HUDEP-2 (cell line): Measurements from ENCODE around the gene INTS4.
"Not testable (repeated sequence)": the region's sequence is repeated elsewhere in the genome, so short reads cannot be mapped to it uniquely, and the experiment has no call there.

Experiments
- DNase-seq, 76 experiments: peaks; one replicate each; lab custom pipeline; 2025; ENCODE audit not compliant: unreplicated experiment in 76 of 76; lab: John Stamatoyannopoulos, UW

INTS4 gene, protein sequence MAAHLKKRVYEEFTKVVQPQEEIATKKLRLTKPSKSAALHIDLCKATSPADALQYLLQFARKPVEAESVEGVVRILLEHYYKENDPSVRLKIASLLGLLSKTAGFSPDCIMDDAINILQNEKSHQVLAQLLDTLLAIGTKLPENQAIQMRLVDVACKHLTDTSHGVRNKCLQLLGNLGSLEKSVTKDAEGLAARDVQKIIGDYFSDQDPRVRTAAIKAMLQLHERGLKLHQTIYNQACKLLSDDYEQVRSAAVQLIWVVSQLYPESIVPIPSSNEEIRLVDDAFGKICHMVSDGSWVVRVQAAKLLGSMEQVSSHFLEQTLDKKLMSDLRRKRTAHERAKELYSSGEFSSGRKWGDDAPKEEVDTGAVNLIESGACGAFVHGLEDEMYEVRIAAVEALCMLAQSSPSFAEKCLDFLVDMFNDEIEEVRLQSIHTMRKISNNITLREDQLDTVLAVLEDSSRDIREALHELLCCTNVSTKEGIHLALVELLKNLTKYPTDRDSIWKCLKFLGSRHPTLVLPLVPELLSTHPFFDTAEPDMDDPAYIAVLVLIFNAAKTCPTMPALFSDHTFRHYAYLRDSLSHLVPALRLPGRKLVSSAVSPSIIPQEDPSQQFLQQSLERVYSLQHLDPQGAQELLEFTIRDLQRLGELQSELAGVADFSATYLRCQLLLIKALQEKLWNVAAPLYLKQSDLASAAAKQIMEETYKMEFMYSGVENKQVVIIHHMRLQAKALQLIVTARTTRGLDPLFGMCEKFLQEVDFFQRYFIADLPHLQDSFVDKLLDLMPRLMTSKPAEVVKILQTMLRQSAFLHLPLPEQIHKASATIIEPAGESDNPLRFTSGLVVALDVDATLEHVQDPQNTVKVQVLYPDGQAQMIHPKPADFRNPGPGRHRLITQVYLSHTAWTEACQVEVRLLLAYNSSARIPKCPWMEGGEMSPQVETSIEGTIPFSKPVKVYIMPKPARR

DNA sequence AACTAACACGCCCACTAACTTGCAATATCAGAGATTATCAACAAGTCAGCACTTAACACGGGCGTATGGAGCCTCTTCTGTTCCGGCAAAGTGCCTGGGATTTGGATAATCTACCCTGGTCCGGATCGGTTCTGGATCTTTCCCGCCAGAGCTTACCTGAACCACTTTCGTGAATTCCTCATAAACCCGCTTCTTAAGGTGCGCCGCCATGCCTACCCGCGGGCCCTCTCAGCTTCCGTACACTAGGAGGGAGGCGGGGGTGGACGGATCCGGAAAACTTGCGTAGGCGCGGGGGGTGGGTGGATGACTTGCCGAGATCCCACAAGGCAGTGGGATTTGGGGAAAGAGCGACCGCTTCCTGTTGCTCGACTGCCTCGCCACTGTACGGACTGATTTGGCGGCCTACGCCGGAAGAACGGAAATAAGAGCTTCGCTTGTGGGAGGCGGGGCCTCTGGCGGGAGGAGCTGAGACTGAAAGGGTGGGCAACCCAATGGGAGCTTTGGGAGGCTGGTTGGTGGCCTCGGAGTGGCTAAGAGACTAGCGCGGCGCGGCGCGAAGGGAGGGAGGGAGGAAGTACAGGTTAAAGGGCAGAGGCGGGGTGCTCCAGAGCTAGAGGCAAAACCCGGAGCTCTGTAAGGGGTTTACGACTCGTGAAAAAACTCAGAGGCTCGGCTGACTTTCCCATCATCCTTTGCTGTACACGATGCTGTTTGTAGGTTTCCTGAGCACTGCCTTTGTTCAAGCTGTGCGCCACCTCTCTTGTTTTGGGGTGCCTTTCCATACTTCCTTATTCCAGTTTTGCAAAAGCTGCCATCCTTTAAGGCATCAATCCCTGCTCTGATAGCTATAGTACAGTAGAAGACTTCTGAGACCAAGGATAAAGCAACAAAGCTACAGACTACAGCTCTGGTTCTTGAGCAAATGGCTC lies at the start of gene INTS4:
Gene INTS4 (minus strand): TSS at position 235 of the 929 bp plus-strand sequence. CDS start 25 bp downstream, at position 210.
- peak in 75 of 76 experiments; percentile 86 to 99 (median 98) for DNase-seq

DNA sequence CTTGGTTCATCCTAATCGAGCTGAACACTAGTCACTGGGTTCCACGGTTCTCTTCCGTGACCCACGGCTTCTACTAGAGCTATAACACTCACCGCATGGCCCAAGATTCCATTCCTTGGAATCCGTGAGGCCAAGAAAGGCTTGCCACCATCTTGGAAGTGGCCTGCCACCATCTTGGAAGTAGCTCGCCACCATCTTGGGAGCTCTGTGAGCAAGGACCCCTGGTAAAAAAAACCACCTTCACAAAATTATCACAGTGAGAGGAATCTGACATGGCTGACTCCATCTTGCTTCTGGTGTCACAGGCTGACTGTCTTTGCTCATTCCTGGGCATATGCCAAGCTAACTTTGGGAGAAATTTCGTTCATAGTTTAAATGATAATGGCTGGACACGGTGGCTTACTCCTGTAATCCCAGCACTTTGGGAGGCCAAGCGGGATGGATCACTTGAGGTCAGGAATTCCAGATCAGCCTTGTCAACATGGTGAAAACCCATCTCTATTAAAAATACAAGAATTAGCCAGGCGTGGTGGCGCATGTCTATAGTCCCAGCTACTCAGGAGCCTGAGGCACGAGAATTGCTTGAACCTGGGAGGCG lies 47.5 kb upstream of the INTS4 start:
- DNase-seq = no peak

DNA sequence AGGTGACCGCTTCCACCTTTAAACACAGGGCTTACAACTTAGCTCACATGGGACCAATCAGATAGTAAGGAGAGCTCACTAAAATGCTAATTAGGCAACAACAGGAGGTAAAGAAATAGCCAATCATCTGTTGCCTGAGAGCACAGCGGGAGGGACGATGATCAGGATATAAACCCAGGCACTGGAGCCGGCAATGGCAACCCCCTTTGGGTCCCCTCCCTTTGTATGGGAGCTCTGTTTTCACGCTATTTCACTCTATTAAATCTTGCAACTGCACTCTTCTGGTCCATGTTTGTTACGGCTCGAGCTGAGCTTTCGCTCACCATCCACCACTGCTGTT lies 46.9 kb upstream of the INTS4 start:
- DNase-seq = not testable (repeated sequence)

DNA sequence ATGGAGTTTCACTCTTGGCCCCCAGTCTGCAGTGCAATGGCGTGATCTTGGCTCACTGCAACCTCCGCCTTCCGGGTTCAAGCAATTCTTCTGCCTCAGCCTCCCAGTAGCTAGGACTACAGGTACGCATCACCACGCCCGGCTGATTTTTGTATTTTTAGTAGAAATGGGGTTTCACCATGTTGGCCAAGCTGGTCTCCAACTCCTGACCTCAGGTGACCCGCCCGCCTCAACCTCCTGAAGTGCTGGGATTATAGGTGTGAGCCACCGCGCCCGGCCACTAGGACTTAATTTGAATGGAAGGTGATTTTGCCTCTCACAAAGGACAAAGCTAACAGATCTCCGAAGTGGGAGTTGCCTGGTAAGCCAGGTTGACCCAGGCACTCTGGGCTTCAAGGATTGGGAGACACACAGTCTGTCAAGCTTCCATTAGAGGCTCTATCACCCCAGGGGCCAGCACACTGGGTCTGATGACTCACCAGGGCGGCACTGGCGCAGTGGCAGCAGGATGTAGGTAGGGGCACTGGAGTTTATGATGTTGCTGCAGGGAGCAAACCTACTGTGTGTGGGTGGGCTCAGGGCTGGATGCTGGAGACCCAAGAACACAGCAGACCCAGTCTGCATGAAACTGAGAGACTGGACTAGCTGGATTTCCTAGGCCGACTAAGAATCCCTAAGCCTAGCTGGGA lies 46.4 kb upstream of the INTS4 start:
- DNase-seq = peak in 16 of 76 experiments; percentile 6 to 54 (median 14)

DNA sequence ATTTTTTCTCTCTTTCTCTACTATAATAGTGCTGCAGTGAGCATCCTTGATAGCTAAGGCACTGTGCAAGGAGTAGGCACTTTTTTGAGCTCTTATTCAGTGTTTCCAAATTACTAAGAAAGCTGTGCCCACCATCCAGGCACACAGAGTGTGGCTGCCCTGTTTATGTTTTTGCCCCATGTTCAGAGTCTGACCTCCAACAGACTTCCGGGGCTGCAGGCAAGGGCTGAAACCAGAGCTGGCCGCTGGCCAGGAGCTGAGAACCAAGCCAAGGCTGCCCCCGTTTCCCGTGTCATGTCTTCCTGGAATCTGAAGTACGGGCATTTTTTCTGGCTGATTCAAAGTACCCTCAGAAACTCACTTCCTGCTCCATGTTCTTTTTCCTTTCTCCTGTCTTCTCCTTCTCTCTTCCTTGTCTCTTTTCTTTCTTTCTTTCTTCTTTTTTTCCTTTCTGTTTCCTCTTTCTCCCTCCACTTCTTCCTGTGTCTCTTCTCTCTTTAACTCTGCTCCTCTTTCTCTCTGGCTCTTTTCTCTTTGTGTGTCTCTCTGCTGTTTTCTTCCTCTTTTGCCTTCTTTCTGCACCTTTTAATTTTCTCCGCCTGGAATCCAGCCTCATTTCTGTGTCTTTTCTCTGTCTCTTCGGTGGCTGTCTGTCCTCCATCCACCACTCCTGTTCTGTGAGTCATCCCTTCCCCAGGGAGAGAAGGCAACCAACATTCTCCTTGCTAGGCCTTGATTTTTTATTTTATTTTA lies 45.6 kb upstream of the INTS4 start:
- DNase-seq = peak in 65 of 76 experiments; percentile 16 to 77 (median 53)

DNA sequence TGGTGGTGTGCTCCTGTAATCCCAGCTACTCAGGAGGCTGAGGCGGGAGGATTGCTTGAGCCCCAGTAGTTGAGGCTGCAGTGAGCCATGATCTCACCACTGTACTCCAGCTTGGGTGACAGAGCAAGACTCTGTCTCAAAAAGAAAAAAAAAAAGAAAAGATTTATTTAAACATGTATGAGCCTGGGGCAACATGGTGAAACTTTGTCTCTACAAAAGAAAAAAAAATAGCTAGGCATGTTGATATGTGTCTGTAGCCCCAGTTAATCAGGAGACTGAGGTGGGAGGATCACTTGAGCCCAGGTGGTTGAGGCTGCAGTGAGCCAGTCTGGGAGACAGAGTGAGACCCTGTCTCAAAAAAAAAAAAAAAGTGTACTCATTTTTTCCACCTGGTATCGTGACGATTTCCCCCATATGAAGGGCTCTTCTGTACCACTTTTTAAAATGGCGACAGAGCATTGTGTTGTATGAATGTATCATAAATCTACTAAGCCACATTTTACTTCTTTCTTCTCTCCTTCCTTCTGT lies 45.0 kb upstream of the INTS4 start:
- DNase-seq = no peak

DNA sequence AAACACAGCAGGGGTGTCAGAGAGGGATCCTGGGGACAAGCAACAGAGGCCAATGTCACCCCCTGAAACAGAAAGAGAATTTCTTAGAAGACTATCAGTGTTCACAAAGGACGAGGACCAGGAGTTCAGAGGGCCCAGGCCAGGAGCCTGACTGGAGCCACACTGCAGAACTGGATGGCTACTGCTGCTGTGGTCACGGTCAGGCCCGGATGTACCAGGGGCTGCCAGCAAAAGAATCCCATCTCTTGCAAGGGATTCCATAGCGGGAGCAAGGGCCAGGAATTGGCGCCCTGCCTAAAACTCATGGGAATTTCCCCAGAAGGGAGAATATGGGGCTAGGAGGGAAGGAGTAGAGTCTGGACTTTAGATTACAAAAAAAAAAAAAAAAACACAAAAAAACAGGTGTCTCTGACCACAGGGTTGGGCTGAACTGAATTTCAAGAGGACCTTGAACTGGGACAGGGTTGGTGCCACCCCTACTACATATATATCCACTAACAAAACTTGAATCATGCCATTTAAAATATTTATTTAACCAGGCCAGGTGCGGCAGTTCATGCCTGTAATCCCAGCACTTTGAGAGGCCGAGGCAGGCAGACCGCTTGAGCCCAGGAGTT lies 44.3 kb upstream of the INTS4 start:
- DNase-seq = no peak

DNA sequence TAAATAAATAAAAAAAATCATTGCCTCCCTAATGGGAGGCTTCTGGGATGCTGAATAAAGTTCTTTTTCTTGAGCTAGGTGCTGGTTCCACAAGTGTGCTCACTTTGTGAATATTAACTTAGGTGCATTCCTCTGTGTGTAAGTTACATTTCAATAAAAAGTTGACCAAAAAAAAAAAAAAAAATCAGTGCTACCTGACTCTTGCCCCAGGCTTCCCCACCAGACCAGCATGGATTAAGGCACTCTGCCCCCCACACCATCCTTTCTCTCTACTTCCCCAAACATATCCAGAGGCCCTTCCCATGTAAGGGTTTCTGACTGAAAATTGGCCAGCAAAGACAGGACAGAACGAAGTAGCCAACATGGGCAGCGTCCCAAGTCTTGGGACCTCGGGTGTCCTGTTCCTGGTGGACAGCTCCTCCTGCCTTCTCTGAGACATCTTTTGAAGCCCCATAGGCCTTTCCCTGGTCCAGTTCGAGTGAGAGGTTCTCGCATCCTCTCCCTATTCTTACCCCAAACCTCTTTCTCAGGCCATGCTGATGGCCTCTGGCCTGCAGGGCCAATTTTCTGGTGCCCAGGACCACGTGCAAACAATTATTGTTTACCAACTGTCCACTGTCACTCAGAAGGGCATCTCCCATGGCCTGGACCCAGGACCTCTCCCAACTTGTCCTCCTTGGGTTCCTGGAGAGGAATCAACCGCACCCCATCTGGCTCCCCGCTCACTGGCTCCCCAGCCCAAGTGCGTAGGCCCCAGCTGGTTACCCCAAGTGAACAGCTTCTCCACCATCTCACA lies 43.6 kb upstream of the INTS4 start:
- DNase-seq = no peak

DNA sequence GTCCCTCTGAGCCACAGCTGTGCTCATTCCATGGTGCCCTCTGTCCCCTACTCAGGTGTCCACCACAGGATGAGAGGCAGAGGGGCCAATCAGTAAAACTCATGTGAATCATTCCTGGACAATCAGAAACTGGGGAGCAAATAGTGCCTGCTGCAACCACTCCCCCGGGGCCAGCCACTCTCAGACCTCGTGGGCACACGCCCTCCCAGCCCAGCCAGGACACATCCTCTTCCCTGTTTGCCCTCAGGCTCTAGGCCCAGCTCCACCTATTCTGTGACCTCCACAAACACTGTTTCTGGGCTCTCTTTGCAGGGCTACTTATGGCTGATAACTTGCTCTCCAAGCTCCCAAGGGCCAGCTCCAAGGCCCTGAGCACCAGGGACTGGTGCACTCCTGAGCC lies 42.6 kb upstream of the INTS4 start:
- DNase-seq = peak in 2 of 76 experiments; percentile 11 to 14

DNA sequence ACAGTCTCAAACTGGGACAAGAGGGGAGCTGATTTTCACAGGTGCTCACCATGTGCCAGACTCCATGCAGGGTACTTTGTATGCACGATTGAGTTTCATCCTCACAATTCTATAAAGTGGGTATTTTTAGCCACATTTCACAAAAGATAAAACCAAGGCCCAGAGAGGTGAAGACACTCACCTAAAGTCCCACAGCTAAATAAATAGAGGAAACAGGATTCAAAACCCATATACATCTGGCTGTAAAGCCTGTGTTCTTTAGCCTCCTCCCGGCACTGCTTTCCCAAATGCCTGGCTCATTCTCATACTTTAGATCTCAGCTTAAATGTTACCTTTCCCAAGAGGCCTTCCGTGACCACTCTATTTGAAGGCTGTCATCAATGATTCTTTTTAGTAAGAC lies 41.8 kb upstream of the INTS4 start:
- DNase-seq = no peak

DNA sequence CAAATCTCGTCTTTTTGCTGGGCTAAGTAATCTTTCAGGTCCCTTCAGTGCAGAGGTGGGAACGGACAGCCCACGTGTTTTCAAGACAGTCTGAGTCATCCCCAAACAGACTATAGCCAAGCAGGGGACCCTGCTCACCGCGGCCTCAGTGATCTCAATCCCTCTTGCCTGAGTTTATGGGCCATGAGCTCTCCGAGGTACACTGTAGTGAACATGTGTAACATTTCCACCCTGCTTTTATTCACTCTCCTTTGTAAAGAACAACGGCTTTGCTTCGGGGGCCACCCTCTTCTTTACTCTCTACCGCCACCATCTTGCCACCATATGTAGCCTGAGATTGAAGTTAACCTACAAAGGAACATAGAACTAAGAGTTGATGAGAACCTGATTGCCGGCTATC lies 40.2 kb upstream of the INTS4 start:
- DNase-seq = no peak

DNA sequence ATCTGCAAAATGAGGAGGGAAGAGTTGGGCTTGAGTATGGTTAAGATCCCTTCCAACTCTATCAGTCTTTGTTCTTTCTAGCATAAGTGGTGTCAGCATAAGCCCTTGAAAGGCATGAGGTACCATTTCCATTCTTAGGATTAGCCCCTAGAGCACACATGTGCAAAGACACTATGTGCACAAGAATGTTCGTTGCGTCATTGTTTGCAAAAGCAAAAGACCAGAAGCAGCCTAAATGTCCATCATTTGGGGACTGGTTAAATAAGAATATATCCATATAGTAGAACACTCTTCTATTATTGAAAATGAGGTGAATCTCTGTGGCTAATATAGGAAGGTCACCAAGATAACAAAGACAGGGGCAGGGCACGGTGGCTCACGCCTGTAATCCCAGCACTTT lies 38.6 kb upstream of the INTS4 start:
- no peak for DNase-seq

DNA sequence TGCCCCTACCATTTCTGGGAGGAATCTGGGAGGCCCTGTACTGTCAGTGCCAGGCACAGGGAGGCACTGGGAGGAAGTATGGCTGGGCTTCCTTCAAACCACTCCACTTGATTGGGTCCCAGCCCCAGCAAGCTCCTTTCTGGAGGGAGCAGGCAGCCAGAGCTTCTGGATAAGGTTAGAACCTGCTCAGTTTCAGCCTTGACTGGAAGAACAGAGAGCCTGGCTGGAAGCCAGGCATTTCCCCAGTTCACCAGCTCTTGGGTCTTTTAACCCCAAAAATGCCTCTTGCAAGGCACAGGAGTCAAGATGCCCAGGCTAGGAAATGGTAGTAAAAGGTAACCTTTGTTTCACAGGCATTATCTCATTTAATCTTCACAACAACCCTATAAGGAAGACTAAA lies 37.6 kb upstream of the INTS4 start:
- DNase-seq = no peak

DNA sequence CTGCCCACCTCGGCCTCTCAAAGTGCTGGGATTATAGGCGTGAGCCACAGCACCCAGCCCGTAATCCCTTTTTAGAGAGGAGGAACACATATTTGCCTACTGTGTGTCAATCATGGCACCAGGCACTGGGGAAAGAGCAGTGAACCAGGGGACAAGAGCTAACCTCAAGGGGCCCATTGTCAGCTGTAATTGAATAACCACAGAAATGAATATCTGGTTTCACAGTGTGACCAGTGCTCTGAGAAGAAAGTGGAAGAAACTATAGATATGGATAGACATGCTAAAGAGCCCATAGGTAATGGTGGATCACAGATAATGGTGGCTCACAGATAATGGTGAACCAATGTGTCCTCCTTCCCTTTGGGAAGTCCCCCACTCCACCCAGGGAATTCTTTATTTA lies 37.2 kb upstream of the INTS4 start:
- no peak for DNase-seq

DNA sequence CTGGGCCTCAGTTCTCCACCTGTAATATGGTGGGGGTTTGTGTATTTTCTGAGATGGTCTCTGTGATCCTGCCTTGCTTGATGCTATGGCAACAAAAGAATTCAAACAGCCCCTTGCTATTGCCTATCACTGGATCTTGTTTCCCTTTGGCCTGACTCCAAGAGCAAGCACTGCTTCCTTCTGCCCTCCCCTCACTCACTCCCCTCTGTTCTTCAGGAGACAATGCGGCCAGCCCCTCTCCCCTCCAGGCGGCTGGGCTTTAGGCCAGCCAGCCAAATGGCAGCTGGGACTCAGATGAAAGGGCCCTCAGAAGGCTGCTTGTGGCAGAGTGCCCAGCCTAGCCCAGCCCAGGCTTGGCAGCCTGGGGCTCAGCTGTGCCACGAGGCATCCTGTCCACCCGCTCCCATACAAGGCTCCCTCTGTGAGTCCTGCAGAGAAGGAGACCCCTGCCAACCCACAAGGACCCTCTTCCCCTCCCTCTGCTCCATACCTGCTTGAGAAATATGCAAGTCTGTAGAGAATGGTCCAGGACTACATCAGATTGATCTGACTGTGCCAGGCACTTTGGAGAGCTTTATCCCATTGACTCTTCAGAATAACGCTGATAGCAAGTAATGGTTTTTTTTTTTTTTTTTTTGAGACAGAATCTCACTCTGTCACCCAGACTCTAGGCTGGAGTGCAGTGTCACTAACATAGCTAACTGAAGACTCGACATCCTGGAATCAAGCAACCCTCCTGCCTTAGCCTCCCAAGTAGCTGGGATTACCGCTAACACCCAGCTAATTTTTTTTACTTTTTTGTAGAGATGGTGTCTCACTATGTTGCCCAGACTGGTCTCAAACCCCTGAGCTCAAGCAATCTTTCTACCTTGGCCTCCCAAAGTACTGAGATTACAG lies 36.2 kb upstream of the INTS4 start:
- DNase-seq = peak in 64 of 76 experiments; percentile 6 to 66 (median 39)

DNA sequence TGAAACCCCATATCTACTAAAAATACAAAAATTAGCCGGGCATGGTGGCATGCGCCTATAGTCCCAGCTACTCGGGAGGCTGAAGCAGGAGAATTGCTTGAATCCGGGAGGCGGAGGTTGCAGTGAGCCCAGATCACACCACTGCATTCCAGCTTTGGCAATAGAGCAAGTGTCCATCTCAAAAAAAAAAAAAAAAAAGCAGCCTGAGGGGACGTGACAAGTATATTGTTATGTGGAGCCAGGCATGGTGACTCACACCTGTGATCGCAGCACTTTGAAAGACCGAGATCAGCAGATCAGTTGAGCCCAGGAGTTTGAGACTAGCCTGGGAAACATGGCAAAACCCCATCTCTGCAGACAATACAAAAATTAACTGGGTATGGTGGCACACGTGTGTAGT lies 34.0 kb upstream of the INTS4 start:
- DNase-seq = not testable (repeated sequence)
